ENCODE results near the gene RBM4.

RBM4 gene

DNA sequence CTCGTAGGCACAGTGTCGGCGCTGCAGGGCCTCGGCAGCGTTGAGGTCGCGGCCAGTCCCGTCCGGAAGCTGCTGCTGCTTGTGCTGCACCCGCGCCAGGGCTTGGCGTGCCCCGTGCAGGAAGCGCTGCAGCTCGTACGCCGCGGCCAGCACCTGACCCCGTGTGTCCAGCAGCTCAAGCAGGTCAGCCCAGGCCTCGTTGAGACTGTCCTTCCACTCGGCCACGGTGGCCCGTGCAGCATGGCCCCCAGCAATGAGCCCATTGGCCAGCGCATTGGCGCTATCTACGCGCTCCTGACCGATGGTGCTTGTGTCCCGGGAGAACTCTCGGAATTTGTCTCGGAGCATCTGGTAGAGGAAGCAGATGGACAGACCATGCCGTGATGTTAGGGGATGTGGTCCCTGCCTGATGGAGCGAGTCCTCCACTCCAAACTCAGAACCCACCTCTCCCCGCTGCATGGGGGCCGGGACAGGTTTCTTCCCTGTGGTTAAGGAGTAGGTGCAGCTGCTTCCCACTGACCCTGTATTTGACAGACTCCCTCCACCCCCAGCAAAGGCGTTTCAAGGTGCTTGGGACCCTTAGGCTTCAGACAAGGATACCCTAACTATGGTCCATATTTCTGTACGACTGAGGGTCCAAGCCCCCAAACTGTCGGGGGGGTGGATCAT is 52.9 kb downstream of the RBM4 start:
- DNase-seq, result no peak

DNA sequence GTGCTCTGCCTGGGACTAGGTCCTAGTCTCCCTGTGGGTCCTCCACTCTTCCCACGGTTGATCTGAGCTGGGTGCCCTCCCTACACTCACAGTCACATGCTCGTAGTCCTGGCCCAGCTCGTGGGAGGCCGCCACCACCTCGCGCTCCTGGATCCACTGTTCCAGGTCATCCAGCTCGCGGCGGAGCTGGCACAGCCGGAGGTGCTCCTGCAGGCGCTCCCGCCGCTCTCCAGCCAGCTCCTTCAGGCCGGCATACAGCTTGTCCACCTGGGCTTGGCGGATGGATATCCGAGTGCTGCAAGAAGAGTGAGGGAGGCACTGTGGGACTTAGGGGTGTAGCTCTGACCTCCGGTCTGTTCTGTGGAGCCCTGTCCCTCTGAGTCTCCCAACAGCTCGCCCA is 53.9 kb downstream of the RBM4 start:
- DNase-seq, result no peak

DNA sequence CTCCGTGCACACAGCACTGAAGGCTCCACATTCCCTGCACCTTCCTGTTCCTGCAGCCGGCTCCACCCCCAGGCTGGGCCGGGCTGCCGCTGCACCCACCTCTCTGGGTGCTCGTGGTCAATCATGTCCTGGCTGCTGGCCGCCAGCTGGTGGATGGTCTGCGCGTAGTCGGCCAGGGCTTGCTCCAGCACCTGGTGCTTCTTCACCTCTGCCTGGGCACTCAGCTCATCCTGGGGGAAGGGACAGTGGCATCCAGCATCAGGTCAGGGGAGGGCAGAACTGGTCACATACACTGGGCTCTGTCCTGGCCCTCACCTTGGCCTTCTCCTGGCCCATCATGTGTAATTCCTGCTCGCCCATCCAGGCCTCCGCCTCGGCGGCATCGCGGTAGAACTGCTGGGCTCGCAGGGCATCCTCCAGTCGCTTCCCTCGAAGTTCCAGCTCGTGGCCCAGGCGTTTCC is 54.4 kb downstream of the RBM4 start:
- no peak for DNase-seq

DNA sequence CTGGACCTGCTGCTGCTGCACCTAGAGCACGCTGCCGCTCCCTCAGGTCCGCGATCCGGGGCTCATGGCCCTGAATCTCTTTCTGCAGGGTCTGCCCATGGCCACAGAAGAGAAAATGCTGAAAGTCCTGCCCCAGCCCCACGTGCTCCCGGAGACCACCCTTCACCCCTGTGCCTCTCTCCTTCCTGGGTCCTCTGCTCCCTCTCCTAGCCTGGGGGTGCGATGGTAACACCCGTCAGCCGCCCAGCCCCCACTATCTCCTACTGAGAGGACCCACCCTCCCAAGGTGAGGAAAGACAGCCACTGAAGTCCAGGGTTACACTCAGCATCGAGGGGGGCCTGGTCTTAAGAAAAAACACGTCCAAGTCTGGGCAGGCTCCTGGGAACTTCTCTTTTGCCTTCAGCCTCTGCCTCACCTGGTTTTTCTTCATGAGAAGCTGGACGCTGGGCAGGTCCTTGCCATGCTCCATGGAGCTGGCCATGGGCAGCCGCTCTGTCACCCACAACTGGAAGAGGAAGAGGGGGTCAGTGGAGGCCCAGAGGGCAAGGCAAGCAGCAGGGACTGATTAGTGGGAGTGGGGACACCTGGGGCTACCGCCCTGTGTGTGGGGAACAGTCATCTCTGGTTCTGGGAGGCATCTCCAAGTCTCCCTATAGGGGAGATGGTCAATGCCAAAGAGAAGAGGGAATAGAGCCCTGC is 55.0 kb downstream of the RBM4 start:
- no peak for DNase-seq

DNA sequence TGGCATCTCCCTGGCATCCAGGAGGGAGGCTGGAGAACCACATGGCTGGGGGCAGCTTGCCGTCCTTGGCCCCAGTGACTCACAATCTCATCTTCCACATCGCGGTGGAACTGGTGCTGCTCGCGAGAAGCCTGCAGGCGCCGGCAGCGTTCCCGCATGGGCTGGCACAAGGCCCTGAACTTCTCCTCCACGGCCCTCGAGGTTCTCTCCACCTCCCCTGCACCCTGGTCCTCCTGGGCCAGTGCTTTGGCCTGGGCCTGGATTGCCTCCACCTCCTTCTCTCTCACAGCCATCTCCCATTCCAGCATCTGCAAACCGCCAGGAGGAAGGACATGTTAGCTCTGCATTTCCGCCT is 55.5 kb downstream of the RBM4 start:
- no peak for DNase-seq

DNA sequence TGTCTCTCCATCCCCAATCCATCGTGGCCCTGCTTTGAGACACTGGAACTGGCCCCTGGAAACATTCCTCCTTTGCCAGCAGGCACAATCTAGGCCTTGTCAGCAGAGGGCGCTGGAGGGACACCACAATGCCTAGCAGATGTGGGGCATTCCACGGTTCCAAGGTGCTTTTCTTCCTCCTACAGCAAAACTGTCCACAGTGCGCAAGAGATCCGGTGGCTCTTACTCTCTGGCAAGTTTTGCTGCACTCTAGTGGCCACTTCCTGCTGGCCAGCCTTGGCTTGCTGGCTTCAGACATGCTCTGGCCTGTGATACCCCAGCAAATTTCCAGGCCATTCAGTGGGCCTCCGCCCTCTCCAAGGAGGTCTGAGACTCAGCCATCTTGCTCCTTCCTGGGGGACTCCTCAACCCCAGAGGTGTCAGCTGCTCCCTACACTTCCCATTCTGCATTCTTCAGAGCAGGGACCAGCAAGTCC is 56.3 kb downstream of the RBM4 start:
- DNase-seq, result peak; percentile 64

Measured in activated effector memory CD4-positive, alpha-beta T cell treated with Interleukin-2 at 50 U/mL for 16 hours (primary cell).